ES-I3 (cell line): ENCODE results near the gene MAB21L3.

ENCODE experiments used
- H3K36me3 ChIP-seq: 2 replicates; pipeline ENCODE4 v1.6.1; 2013; ENCODE audit warnings: mild to moderate bottlenecking, low read length, control low read depth, moderate library complexity; ENCODE audit not compliant: insufficient read depth
- H3K4me1 ChIP-seq: 2 replicates; pipeline ENCODE4 v1.6.1; 2013; ENCODE audit warnings: mild to moderate bottlenecking, control low read depth, low read length; ENCODE audit not compliant: insufficient read depth
- H3K9ac ChIP-seq: 2 replicates; pipeline ENCODE4 v1.6.1; 2013; ENCODE audit warnings: low read depth, mild to moderate bottlenecking, low read length, moderate library complexity
- H3K9me3 ChIP-seq: 2 replicates; pipeline ENCODE4 v1.6.1; 2013; ENCODE audit warnings: mild to moderate bottlenecking, low read length, moderate library complexity; ENCODE audit not compliant: control insufficient read depth, insufficient read depth

The MAB21L3 gene

DNA sequence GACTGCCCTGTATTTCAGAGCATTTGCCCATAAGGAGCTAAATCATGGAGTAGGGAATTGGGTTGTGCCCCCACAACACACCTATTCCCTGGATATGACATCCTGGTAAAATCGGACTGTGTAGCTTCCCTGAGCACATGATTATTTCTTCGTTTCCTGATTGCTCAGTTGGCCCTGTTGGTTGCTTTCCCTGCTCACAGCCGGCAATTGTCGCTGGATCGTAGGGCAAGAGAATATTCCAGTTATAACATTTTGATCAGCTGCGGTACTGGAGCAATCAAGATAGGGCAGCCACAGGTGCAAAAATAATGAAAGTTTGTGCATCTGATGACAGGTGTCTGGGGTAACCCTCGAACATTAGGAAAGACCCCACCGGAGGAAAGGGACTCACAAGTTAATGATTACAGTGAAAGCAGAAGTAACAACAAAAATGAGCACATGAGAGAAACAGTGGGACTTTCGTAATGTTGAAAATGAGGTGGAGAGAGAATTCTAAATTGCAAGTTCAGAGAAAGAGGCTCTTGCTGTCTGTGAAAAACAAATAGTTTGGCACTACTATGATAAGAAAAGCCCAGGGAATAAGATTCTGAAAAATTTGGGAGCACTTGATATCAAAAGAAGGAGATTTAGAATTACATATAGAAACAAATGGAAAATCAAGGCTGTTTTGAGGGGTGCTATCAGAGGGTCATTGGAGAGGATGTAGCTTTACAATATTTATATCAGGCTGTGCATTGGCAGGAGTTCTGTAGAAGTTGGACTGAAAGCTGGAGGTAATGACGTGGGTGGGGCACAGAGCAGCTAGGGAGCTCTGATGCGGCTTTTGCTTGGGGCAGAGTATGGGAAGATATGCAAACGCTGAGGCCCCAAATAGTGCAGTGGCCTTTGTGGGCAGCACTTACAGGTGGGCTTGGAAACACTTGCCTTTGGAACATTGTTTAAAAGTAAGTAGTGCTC lies at the start of gene MAB21L3:
MAB21L3 (plus strand) TSS at position 833 of the 957 bp plus-strand sequence. CDS start 1,217 bp downstream, outside the sequence.
- Histone ChIP-seq H3K4me1 (no peaks in the 10 kb centered on the region), H3K36me3 (no peaks in the 10 kb centered on the region), H3K9me3 (no peaks in the 10 kb centered on the region), H3K9ac (no peak within 1 kb of the TSS)

DNA sequence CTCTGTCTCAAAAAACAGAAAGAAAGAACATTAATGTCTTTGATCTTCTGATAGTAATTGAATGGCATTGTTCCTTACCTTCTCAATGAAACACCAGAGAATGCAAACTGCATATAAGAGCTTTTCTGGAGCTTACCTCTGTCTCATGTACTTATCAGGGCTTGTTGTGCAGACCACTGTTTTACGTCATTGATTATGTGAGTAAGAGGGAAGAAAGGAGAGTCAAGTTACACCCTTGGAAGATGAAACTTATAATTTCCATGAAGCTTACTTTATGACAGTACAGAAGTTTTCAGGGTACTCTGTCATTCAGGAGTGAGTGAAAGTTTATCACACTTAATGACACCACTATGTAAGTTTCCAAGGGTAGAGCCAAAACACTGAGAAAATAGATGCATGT lies 49.0 kb upstream of the MAB21L3 start:
- Histone ChIP-seq H3K9ac (no peak overlapping the region), H3K9me3 (no peaks in the 10 kb centered on the region), H3K4me1 (no peaks in the 10 kb centered on the region), H3K36me3 (peaks cover 8% of the 10 kb centered on the region)

DNA sequence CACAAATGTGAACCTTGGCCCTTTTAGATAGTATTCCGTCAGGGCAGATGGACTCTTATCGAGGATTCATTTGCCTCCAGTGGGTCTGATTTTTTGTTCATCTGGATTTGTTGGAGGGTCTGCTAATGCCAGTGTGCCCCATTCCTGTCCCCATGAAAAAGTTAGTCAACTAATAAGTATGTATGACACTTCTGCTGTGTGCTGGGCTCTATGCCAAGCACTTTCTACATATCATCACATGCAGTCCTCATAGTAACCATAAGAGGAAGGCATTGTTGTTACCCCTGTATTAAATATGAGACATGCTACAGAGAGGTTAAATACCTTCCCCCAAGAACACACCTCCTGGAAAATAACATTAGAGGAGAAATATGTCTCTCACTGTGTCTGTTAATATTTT lies 46.6 kb upstream of the MAB21L3 start:
- H3K36me3 ChIP-seq, result peaks cover 8% of the 10 kb centered on the region
- no peak overlapping the region for H3K9ac ChIP-seq
- no peaks in the 10 kb centered on the region for H3K9me3 ChIP-seq
- H3K4me1 ChIP-seq, result no peaks in the 10 kb centered on the region

DNA sequence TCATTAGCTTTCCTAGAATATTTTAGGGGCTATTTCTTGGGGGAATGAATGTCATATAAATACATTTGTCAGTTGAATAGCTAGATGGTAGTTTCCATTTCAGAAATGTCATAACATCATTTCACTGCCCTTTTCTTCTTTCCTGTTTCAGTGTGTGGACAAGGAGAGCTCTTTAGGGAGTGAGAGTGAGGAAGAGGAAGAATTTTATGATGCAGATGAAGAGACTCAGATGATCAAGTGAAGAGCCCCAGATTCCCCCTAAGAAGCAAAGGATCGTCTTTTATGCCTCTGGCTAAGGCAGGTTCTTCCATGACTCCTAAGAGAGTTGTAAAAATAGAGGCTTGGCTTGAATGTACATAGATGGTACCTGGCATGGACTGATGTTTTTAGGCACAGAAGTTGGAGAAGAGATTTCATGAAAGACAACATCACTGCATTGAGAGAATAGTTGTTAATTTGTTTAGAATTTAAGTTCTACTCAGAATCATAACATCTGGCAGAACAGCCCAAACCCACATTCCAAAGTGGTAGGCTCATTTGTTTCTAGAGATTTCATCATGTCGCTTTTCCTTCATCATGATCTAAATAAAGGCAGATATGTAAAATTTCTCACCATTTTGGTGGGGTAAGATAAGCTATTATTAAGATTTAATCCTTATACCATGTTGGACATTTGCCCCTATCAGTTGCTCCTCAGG lies 44.2 kb upstream of the MAB21L3 start:
- peaks cover 8% of the 10 kb centered on the region for H3K36me3 ChIP-seq
- H3K9me3 ChIP-seq, result no peaks in the 10 kb centered on the region
- no peaks in the 10 kb centered on the region for H3K4me1 ChIP-seq
- no peak overlapping the region for H3K9ac ChIP-seq

DNA sequence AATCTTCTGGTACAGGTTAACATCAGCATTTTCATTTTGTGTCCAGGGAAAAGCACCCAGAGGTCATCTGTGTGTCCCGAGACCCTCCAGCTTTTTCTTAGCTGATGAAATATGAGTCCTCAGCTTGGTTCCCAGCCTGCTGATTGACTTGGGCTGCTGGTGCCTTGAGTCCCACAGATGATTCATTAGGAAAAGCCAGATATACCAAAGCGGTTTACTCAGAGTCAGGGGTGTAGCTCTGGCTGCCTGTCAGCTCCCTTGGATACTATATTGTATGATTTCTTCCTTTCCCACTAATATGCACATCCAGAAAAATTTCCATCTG lies 43.7 kb upstream of the MAB21L3 start:
- no peaks in the 10 kb centered on the region for H3K9me3 ChIP-seq
- H3K36me3 ChIP-seq, result peaks cover 8% of the 10 kb centered on the region
- no peaks in the 10 kb centered on the region for H3K4me1 ChIP-seq
- H3K9ac ChIP-seq, result no peak overlapping the region

DNA sequence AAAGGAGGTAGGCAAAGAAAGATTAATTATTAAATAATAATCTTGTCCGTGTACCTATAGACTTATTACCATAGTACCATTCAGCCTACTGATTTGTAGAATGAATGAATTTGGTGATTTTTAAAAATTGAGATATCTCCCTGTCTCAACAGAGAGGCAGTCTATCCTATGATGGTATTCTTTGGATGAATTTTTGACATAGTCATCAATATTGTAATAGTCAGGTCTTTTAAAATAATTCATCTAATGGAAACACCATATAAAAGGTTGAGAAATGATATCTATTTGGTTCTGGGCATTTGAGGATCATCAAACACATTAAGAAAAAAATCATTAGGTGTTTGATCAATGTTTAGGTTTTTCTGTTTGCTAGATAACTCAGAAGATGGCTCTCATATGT lies 35.6 kb upstream of the MAB21L3 start:
- no peaks in the 10 kb centered on the region for H3K9me3 ChIP-seq
- H3K36me3 ChIP-seq, result no peaks in the 10 kb centered on the region
- H3K4me1 ChIP-seq, result no peaks in the 10 kb centered on the region
- H3K9ac ChIP-seq, result no peak overlapping the region

DNA sequence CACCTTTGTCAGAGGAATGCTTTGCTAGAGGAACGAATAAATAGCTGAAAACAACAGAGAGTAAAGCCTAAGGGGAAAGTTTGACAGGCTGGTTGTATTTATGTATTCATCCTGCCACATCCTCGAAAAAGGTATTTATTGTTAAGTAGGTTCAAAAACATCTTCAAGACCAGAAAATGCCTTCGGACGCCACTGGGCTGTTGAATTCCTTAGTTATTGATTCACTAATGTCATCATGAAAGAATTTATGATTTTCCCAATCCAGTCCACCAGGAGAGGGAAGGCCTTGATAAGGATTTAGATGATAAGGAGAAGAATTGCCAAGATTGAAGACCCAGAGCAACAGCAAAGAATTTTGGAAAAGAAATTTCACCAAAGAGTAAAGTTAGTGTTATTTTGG lies 35.2 kb upstream of the MAB21L3 start:
- H3K4me1 ChIP-seq, result no peaks in the 10 kb centered on the region
- H3K9ac ChIP-seq, result no peak overlapping the region
- H3K9me3 ChIP-seq, result no peaks in the 10 kb centered on the region
- H3K36me3 ChIP-seq, result no peaks in the 10 kb centered on the region

DNA sequence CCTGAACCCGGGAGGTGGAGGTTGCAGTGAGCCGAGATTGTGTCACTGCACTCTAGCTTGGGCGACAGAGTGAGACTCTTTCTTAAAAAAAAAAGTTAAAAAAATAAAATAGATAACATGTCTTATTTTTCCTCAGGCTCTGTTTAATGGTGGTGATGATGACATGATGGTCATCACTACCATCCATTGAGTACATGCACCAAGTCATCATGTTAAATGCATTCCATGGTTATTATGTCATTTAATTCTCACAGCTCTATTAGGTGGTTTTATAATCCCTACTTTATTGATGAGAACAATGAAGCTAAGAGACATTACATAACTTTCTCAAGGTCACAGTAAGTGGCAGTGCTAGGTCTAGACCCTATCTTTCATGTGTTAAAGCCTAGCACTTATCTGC lies 34.4 kb upstream of the MAB21L3 start:
- Histone ChIP-seq H3K9ac (no peak overlapping the region), H3K36me3 (no peaks in the 10 kb centered on the region), H3K4me1 (no peaks in the 10 kb centered on the region), H3K9me3 (no peaks in the 10 kb centered on the region)

DNA sequence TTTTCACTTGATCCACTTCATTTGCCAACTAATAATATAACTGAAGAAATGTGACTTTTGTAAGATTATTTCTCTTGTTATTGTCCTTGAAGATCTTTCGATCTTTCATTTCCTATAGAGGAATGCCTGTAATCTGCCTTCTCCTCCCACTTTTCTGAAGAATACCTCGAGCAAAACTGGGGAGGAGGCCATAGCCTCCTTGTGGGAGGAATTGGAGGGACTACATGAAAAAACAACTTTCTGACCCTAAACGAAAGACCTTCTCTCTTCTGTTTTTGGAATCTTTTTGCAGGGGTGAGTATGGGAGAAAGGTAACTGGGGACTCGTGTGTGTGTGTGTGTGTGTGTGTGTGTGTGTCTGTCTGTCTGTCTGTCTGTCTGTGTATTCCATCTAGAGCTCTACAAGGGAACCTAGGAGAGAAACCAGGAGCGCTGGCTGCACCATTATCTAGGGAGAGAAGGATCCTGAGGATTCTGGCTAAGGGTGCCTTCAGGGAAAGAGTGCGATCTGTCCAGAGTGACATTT lies 32.4 kb upstream of the MAB21L3 start:
- Histone ChIP-seq H3K9me3 (no peaks in the 10 kb centered on the region), H3K9ac (no peak overlapping the region), H3K36me3 (no peaks in the 10 kb centered on the region), H3K4me1 (no peaks in the 10 kb centered on the region)

DNA sequence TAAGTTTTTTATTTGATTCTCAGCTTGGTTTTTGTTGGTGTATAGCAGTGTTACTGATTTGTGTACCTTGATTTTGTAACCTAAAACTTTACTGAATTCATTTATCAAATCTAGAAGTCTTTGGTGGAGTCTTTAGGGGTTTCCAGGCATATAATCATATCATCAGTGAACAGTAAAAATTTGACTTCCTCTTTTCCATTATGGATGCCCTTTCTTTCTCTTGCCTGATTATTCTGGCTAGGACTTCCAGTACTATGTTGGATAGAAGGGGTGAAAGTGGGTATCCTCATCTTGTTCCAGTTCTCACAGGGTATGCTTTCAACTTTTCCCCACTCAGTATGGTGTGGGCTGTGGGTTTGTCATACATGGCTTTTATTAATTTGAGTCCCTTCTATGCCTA lies 23.6 kb upstream of the MAB21L3 start:
- Histone ChIP-seq H3K9ac (no peak overlapping the region), H3K9me3 (peaks cover 4% of the 10 kb centered on the region), H3K36me3 (no peaks in the 10 kb centered on the region), H3K4me1 (no peaks in the 10 kb centered on the region)

DNA sequence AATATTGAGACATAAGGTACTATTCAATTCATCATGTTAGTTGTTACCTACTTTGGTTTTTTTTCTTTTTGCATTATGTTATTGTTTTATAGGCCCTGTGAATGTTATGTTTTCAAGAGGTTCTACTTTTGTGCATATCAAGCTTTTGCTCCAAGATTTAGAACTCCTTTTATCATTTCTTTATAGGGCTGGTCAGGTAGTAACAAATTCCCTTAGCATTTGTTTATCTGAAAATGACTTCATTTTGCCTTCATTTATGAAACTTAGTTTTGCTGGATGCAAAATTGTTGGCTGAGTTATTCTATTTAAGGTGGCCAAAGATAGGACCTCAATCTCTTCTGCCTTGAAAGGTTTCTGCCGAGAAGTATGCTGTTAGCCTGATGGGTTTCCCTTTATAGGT lies 21.3 kb upstream of the MAB21L3 start:
- Histone ChIP-seq H3K9ac (no peak overlapping the region), H3K9me3 (peaks cover 4% of the 10 kb centered on the region), H3K4me1 (no peaks in the 10 kb centered on the region), H3K36me3 (no peaks in the 10 kb centered on the region)

DNA sequence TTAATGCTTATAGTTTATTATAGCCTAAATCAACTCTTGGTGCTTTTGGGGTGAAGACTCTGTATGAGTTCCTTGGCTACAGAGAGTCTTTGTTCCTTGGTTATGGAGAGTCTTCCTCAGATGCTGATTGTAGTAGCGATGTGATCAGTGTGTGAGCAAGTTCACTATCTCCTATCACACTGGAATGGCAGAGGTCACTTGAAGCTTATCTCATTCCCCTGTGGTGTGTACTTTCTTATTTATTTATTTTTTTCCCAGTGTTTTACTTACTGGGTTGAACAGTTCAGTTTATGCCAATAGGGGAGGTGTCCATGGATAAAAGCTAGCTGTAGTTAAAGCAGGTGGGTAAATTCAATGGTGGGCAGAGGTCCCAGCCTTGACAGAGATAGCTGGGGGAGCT lies 20.1 kb upstream of the MAB21L3 start:
- Histone ChIP-seq H3K9me3 (peaks cover 5% of the 10 kb centered on the region), H3K4me1 (no peaks in the 10 kb centered on the region), H3K9ac (no peak overlapping the region), H3K36me3 (no peaks in the 10 kb centered on the region)

DNA sequence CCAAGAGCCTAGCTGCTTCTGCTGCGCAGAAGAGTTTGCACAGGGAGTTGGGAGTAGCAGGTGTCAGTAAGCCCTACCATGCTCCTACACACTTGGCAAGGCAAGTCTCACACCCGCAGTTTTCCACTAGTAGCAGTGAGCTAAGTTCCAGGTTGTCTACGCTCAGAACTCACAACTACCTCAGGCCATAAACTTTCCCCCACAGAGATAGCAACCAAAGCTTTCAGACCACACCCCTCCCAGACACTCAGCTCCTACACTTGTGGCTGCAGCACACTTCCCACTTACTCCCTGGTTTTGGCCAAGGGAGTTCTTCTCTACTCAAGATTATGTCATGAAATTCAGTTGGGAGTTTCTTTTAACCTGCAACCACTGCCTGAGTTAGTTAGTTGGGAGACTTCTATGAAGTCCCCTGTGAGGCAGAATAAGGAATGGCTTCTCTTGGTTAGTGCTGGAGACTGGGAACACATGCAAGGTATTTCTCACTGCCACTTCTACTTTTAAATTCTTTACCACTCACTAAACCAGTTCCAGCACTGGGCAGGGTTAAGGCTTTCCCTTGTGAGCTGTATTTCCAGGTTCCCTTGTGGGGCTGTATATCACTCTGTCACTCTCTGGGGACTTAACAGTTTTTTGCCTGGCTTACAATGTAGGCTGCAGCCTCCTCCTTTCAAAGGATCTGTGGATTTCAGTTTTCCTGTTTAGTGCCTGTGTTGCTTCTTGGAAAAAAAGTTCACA lies 18.3 kb upstream of the MAB21L3 start:
- peaks cover 6% of the 10 kb centered on the region for H3K9me3 ChIP-seq
- H3K4me1 ChIP-seq, result no peaks in the 10 kb centered on the region
- no peak overlapping the region for H3K9ac ChIP-seq
- H3K36me3 ChIP-seq, result no peaks in the 10 kb centered on the region

DNA sequence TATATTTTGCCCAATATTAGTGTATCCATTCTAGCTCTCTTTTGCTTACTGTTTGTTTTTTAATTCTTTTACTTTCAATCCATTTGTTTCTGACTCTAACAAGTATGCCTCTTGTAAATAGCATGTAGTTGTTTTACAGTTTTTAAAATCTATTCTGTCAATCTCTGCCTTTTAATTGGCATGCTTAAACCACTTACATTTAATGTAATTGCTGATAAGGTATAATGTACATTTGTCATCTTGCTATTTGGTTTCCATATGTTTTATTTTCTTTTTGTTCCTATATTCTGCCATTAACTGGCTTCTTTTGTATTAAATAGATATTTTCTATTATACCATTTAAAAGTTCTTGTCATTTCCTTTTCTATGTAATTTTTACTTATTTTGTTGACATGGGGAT lies 16.2 kb upstream of the MAB21L3 start:
- Histone ChIP-seq H3K36me3 (no peaks in the 10 kb centered on the region), H3K9ac (no peak overlapping the region), H3K4me1 (no peaks in the 10 kb centered on the region), H3K9me3 (peaks cover 6% of the 10 kb centered on the region)
